ENCODE data around the gene FBXL7. TPM values are rescaled to one million over a fixed set of nuclear protein-coding genes. Genes with fewer than 3 reads are reported as not detected.

The FBXL7 gene
- polyA plus RNA-seq, 4 donors, result 0.22 to 4.2 (median 2.7) TPM

- peaks cover 0 to 12% of the 10 kb centered on the region in 2 donors for H3K9me3 ChIP-seq (ENCODE audit: control insufficient read depth in 2 of 2, insufficient read depth in 1 of 2, low read depth in 1 of 2, low read length in 1 of 2)
- FAIRE-seq, result no peak
- WGBS, 3 donors, result 76 to 90% (median 88%) methylated on average over 8 of the region's 8 CpGs
Observed at GRCh38 chr5:15806613-15807012, 306.6 kb downstream of the FBXL7 start.

DNA sequence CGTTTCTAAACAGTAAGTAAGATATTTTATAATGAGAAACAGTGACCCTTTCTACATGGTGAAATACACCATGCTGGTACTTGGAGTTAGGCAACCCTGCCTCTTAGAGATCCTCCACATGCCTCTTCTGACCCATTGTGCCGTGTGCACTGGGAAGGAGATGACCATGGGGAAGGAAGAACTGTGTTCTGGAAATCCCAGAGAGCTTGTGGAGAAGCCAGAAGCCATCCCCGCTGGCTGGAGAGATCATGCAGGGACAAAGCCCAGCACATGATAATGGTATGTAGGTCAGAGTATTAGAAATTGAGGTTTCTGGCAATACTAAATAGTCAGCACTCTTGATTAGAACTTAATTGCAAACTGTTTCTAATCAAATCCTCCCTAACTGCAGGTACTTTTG lies 307.3 kb downstream of the FBXL7 start:
- Histone ChIP-seq H3K27ac (ENCODE audit: low read depth in 1 of 3, low read length in 2 of 3) (no peak overlapping the region), H3K36me3 (ENCODE audit: control insufficient read depth in 3 of 3, insufficient read depth in 2 of 3, low read depth in 1 of 3, low read length in 3 of 3) (no peaks in the 10 kb centered on the region), H3K9me3 (ENCODE audit: control insufficient read depth in 2 of 2, insufficient read depth in 1 of 2, low read depth in 1 of 2, low read length in 1 of 2) (peaks cover 0 to 12% of the 10 kb centered on the region in 2 donors), H3K4me1 (ENCODE audit: control insufficient read depth in 3 of 3, insufficient read depth in 2 of 3, low read depth in 1 of 3, low read length in 2 of 3) (no peaks in the 10 kb centered on the region), H3K4me3 (ENCODE audit: low read depth in 1 of 3, low read length in 3 of 3) (no peak overlapping the region), H3K27me3 (ENCODE audit: control insufficient read depth in 3 of 3, insufficient read depth in 3 of 3, low read length in 3 of 3) (no peaks in the 10 kb centered on the region)
- DNase-seq (no peak), FAIRE-seq (no peak)
- WGBS, 3 donors, result 58 to 78% (median 66%) methylated on average over 3 of the region's 3 CpGs

More at GRCh38 chr5:15806613-15807012, 306.6 kb downstream of the FBXL7 start:
- no peaks in the 10 kb centered on the region for H3K36me3 ChIP-seq (ENCODE audit: control insufficient read depth in 3 of 3, insufficient read depth in 2 of 3, low read depth in 1 of 3, low read length in 3 of 3)
- no peaks in the 10 kb centered on the region for H3K4me1 ChIP-seq (ENCODE audit: control insufficient read depth in 3 of 3, insufficient read depth in 2 of 3, low read depth in 1 of 3, low read length in 2 of 3)
- no peak for DNase-seq
- H3K27ac ChIP-seq (ENCODE audit: low read depth in 1 of 3, low read length in 2 of 3), result no peak overlapping the region
- H3K4me3 ChIP-seq (ENCODE audit: low read depth in 1 of 3, low read length in 3 of 3), result no peak overlapping the region
- no peaks in the 10 kb centered on the region for H3K27me3 ChIP-seq (ENCODE audit: control insufficient read depth in 3 of 3, insufficient read depth in 3 of 3, low read length in 3 of 3)

GRCh38 chr5:15807871-15808270 lies 307.9 kb downstream of the FBXL7 start:
- WGBS, 3 donors, result 73 to 87% (median 79%) methylated on average over 5 of the region's 5 CpGs

DNA sequence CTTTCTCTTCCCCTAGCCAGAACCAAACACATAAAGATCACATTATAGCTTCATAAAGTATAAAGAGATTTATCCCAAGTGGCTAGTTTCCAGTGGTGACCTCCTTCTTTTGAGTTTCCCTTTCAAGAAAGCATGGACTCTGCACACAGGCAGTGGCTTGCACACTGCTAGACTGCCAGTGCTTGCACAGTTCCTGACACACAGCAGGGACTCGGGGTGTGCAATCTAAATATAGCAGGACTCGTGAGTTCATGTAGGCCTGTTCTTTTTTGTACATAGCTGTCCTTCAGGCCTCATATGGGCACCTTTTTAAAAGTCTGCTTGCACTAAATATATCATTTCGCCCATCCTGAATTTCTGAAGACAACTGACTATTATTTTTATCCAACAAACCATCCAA lies 308.6 kb downstream of the FBXL7 start:
- no peak for DNase-seq
- Histone ChIP-seq H3K4me1 (ENCODE audit: control insufficient read depth in 3 of 3, insufficient read depth in 2 of 3, low read depth in 1 of 3, low read length in 2 of 3) (no peaks in the 10 kb centered on the region), H3K27me3 (ENCODE audit: control insufficient read depth in 3 of 3, insufficient read depth in 3 of 3, low read length in 3 of 3) (no peaks in the 10 kb centered on the region), H3K4me3 (ENCODE audit: low read depth in 1 of 3, low read length in 3 of 3) (no peak overlapping the region), H3K9me3 (ENCODE audit: control insufficient read depth in 2 of 2, insufficient read depth in 1 of 2, low read depth in 1 of 2, low read length in 1 of 2) (peaks cover 0 to 12% of the 10 kb centered on the region in 2 donors), H3K36me3 (ENCODE audit: control insufficient read depth in 3 of 3, insufficient read depth in 2 of 3, low read depth in 1 of 3, low read length in 3 of 3) (no peaks in the 10 kb centered on the region), H3K27ac (ENCODE audit: low read depth in 1 of 3, low read length in 2 of 3) (no peak overlapping the region)
- no peak for FAIRE-seq
- 42 to 63% (median 61%) methylated on average over 3 of the region's 3 CpGs for WGBS, 3 donors

More at GRCh38 chr5:15807871-15808270, 307.9 kb downstream of the FBXL7 start:
- DNase-seq (no peak), FAIRE-seq (no peak)
- Histone ChIP-seq H3K27me3 (ENCODE audit: control insufficient read depth in 3 of 3, insufficient read depth in 3 of 3, low read length in 3 of 3) (no peaks in the 10 kb centered on the region), H3K9me3 (ENCODE audit: control insufficient read depth in 2 of 2, insufficient read depth in 1 of 2, low read depth in 1 of 2, low read length in 1 of 2) (peaks cover 0 to 12% of the 10 kb centered on the region in 2 donors), H3K4me3 (ENCODE audit: low read depth in 1 of 3, low read length in 3 of 3) (no peak overlapping the region), H3K27ac (ENCODE audit: low read depth in 1 of 3, low read length in 2 of 3) (no peak overlapping the region), H3K4me1 (ENCODE audit: control insufficient read depth in 3 of 3, insufficient read depth in 2 of 3, low read depth in 1 of 3, low read length in 2 of 3) (no peaks in the 10 kb centered on the region), H3K36me3 (ENCODE audit: control insufficient read depth in 3 of 3, insufficient read depth in 2 of 3, low read depth in 1 of 3, low read length in 3 of 3) (no peaks in the 10 kb centered on the region)

DNA sequence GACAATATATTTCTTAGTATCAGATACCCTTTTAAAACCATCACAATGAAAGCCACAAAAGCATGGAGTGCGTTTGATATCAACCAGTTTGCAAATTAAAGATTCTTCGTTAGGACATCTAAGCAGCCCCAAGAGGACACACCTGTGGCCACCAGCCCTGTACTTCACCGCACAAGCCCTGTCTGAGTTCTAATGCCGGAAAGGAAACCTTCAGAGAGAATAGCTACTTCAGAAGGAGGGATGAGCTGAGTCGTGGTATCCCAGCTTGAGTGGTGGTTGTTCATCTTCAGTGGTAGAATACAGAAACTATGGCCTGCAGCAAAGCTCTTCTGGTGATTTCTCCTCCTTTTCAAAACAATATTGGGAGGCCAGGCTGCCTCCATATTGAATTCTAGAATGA lies 319.6 kb downstream of the FBXL7 start:
- H3K4me3 ChIP-seq (ENCODE audit: low read depth in 1 of 3, low read length in 3 of 3), result no peak overlapping the region
- DNase-seq, result no peak
- 82 to 88% (median 85%) methylated on average over 5 of the region's 5 CpGs for whole genome bisulfite sequencing, 3 donors
- H3K4me1 ChIP-seq (ENCODE audit: control insufficient read depth in 3 of 3, insufficient read depth in 2 of 3, low read depth in 1 of 3, low read length in 2 of 3), result no peaks in the 10 kb centered on the region
- FAIRE-seq, result no peak
- no peaks in the 10 kb centered on the region for H3K27me3 ChIP-seq (ENCODE audit: control insufficient read depth in 3 of 3, insufficient read depth in 3 of 3, low read length in 3 of 3)
- no peaks in the 10 kb centered on the region for H3K9me3 ChIP-seq (ENCODE audit: control insufficient read depth in 2 of 2, insufficient read depth in 1 of 2, low read depth in 1 of 2, low read length in 1 of 2)
- H3K27ac ChIP-seq (ENCODE audit: low read depth in 1 of 3, low read length in 2 of 3), result no peak overlapping the region
- H3K36me3 ChIP-seq (ENCODE audit: control insufficient read depth in 3 of 3, insufficient read depth in 2 of 3, low read depth in 1 of 3, low read length in 3 of 3), result no peaks in the 10 kb centered on the region

- no peaks in the 10 kb centered on the region for H3K27me3 ChIP-seq (ENCODE audit: control insufficient read depth in 3 of 3, insufficient read depth in 3 of 3, low read length in 3 of 3)
- H3K9me3 ChIP-seq (ENCODE audit: control insufficient read depth in 2 of 2, insufficient read depth in 1 of 2, low read depth in 1 of 2, low read length in 1 of 2), result no peaks in the 10 kb centered on the region
- H3K36me3 ChIP-seq (ENCODE audit: control insufficient read depth in 3 of 3, insufficient read depth in 2 of 3, low read depth in 1 of 3, low read length in 3 of 3), result no peaks in the 10 kb centered on the region
- H3K27ac ChIP-seq (ENCODE audit: low read depth in 1 of 3, low read length in 2 of 3), result no peak overlapping the region
- no peaks in the 10 kb centered on the region for H3K4me1 ChIP-seq (ENCODE audit: control insufficient read depth in 3 of 3, insufficient read depth in 2 of 3, low read depth in 1 of 3, low read length in 2 of 3)
- DNase-seq (no peak), FAIRE-seq (no peak)
- no peak overlapping the region for H3K4me3 ChIP-seq (ENCODE audit: low read depth in 1 of 3, low read length in 3 of 3)
Observed at GRCh38 chr5:15821506-15821905, 321.5 kb downstream of the FBXL7 start.

GRCh38 chr5:15823398-15823797 lies 323.4 kb downstream of the FBXL7 start:
- 93 to 98% (median 93%) methylated on average over 2 of the region's 2 CpGs for WGBS, 3 donors
- Histone ChIP-seq H3K36me3 (ENCODE audit: control insufficient read depth in 3 of 3, insufficient read depth in 2 of 3, low read depth in 1 of 3, low read length in 3 of 3) (no peaks in the 10 kb centered on the region), H3K4me3 (ENCODE audit: low read depth in 1 of 3, low read length in 3 of 3) (no peak overlapping the region), H3K9me3 (ENCODE audit: control insufficient read depth in 2 of 2, insufficient read depth in 1 of 2, low read depth in 1 of 2, low read length in 1 of 2) (no peaks in the 10 kb centered on the region), H3K4me1 (ENCODE audit: control insufficient read depth in 3 of 3, insufficient read depth in 2 of 3, low read depth in 1 of 3, low read length in 2 of 3) (no peaks in the 10 kb centered on the region), H3K27me3 (ENCODE audit: control insufficient read depth in 3 of 3, insufficient read depth in 3 of 3, low read length in 3 of 3) (no peaks in the 10 kb centered on the region), H3K27ac (ENCODE audit: low read depth in 1 of 3, low read length in 2 of 3) (no peak overlapping the region)
- DNase-seq (no peak), FAIRE-seq (no peak)

- Histone ChIP-seq H3K27me3 (ENCODE audit: control insufficient read depth in 3 of 3, insufficient read depth in 3 of 3, low read length in 3 of 3) (no peaks in the 10 kb centered on the region), H3K36me3 (ENCODE audit: control insufficient read depth in 3 of 3, insufficient read depth in 2 of 3, low read depth in 1 of 3, low read length in 3 of 3) (no peaks in the 10 kb centered on the region), H3K9me3 (ENCODE audit: control insufficient read depth in 2 of 2, insufficient read depth in 1 of 2, low read depth in 1 of 2, low read length in 1 of 2) (no peaks in the 10 kb centered on the region), H3K27ac (ENCODE audit: low read depth in 1 of 3, low read length in 2 of 3) (no peak overlapping the region), H3K4me3 (ENCODE audit: low read depth in 1 of 3, low read length in 3 of 3) (no peak overlapping the region), H3K4me1 (ENCODE audit: control insufficient read depth in 3 of 3, insufficient read depth in 2 of 3, low read depth in 1 of 3, low read length in 2 of 3) (no peaks in the 10 kb centered on the region)
- DNase-seq (no peak), FAIRE-seq (no peak)
- 80 to 89% (median 81%) methylated on average over 1 of the region's 1 CpG for WGBS, 3 donors
Observed at GRCh38 chr5:15827741-15828140, 327.8 kb downstream of the FBXL7 start.

DNA sequence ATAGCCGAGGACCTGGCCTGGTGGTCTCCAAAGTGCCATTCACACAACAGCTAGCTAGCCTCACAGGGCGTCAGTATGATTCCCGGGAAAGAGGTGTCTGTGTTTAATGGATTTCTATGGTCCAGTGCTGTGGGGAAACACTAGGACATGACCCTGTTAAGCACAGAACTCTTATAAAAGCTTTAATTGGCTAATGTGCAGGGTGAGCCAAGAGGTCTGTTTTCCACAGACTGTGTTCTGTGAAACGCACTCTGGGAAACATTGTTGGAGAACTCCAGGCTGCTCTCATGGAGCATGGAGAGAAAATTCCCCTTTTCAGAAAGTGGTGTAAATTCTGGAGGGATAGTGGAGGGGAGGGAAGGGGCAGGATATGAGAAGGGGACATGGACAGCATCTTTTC lies 331.4 kb downstream of the FBXL7 start:
- WGBS, 3 donors, result 75 to 90% (median 77%) methylated on average over 4 of the region's 4 CpGs
- Histone ChIP-seq H3K36me3 (ENCODE audit: control insufficient read depth in 3 of 3, insufficient read depth in 2 of 3, low read depth in 1 of 3, low read length in 3 of 3) (no peaks in the 10 kb centered on the region), H3K27me3 (ENCODE audit: control insufficient read depth in 3 of 3, insufficient read depth in 3 of 3, low read length in 3 of 3) (no peaks in the 10 kb centered on the region), H3K4me1 (ENCODE audit: control insufficient read depth in 3 of 3, insufficient read depth in 2 of 3, low read depth in 1 of 3, low read length in 2 of 3) (no peaks in the 10 kb centered on the region), H3K4me3 (ENCODE audit: low read depth in 1 of 3, low read length in 3 of 3) (no peak overlapping the region), H3K27ac (ENCODE audit: low read depth in 1 of 3, low read length in 2 of 3) (no peak overlapping the region), H3K9me3 (ENCODE audit: control insufficient read depth in 2 of 2, insufficient read depth in 1 of 2, low read depth in 1 of 2, low read length in 1 of 2) (no peaks in the 10 kb centered on the region)
- DNase-seq (no peak), FAIRE-seq (no peak)
